GM19468 (cell line): Measurements from ENCODE around the gene SYNGR1.

ENCODE experiments used
- ATAC-seq: cut with Tn5 transposase; IDR thresholded peaks from one replicate; pipeline ENCODE4 v1.9.1; 2021; ENCODE audit warnings: mild to moderate bottlenecking, moderate library complexity, moderate number of reproducible peaks; ENCODE audit not compliant: unreplicated experiment; ENCODE audit errors: extremely low read depth

SYNGR1 gene

DNA sequence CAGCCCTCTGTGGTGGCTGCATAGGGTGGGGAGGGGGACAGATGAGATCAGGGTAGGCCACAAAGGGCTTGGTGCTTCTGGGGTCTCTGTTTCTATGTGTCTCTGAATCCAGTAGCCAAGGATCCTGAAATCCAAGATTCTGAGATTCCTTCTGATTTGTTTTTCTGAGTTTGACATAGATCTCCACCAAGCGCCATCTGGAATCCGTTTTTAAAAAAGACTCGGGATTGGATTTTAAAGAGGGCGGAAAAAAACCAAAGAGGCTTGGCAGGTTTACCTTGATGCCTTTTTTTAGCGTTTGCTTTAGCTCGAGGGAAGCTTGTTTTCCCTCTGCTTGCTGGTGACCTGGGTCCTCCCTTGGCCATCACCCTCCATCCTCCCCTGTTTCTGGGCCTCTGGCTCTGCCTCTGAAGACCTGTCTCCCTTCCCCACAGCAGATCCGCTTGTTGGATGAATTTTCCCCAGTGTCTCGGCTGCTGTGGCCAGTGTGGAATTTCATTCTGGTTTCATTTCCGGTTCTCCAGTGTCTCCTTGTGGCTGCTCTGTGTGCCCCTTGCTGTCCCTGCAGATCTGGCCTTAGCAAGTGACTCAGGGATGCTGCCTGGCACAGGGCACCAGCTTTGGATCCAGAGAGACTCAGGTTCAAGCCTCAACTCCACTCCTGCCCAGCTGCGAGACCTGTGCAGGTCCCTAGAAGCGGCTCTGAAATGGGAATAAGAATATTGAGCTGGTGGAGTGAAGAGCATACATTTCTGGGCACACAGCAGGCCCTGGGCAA lies 15.1 kb downstream of the SYNGR1 start:
- no peak for ATAC-seq

DNA sequence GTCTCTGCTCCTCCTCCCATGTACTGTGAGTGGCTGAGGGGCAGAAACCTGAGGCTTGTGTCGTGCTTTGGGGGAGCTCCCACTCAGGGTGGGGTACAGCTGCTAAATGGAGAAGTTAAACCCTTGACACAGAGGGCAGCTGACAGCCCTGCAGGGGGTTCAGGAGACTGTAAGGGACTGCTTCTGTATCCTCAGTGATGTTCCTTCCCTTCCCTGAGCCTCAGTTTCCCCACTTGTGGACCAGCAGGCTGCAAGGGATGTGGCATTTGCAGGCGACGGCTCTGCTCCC lies 15.6 kb downstream of the SYNGR1 start:
- no peak for ATAC-seq

DNA sequence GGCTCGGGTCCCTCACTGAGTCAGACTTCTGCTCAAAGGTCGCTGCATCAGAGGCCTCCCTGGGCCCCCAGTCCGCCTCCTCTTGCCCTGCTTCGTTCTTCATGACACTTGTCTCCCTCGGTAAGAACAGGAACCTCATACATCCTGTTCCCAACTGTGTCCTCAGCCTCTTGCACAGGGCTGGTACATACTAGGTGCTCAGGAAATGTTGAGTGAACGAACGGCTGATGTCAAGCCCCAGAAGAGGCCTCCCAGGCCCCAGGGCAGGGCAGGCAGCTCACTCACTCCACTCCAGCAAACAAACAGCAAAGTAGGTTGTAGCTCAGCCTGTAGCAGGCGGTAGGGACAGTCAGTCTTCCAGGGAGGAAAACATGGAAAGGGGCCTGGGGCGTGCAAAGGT lies 17.2 kb downstream of the SYNGR1 start:
- ATAC-seq, result no peak

DNA sequence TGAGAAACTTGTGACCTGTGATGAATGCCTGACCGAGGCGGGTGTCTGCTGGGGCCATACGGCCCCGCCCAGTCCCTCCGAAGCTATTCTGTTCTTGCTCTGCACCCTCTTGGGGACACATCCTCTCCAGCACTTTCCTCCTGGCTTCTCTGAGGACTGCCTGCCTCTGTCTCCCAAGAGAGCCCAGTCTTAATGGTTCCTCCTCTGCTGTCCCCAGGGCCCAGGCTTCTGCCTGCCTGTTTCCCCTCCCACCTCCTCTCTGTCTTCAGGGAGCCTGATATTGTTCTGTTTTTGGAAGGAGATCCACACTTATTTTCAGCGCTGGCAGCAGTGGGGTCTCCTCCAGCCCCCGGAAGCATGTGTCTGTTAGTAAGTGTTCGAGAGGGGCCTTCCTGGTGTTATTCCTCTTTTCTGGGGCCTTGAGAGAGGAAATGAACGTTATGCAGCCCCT lies 18.7 kb downstream of the SYNGR1 start:
- no peak for ATAC-seq

DNA sequence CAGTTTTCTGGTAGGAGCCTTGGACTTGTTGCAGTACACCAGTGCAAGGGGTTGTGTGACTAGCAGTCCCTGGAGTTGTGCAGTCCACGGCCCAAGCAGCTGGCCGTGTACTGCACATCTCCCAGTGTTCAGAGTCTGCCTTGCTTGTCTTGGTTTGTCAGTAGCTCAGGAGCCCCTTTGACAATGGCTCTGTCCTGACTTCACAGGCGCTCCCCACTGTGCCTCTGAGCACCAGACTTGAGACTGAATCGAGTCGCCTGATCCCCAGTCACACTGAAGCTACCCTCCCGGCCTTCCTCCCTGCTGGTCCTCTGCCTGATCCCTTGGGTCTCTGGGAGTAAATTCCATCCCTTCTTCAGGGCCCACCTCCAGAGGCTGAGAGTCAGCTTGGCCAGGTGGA lies 19.4 kb downstream of the SYNGR1 start:
- no peak for ATAC-seq

DNA sequence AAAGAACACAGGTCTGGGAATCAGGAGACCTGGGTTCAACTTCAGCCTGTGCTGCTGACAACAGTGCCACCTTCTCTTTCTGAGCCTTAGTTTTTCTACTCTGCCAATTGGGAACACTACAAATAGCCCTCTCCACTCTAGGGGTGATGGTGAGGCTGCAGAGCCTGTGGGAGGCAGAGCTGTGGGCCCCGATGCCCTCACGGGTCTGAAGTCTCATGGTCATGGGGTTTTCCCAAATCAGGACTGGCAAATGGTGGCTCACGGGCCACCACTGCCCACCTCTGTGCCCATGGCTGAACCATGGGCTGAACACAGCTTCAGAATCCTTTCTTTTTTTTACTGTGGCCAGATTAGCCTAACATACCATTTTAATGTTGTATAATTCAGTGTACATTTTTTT lies 19.8 kb downstream of the SYNGR1 start:
- ATAC-seq, result no peak

DNA sequence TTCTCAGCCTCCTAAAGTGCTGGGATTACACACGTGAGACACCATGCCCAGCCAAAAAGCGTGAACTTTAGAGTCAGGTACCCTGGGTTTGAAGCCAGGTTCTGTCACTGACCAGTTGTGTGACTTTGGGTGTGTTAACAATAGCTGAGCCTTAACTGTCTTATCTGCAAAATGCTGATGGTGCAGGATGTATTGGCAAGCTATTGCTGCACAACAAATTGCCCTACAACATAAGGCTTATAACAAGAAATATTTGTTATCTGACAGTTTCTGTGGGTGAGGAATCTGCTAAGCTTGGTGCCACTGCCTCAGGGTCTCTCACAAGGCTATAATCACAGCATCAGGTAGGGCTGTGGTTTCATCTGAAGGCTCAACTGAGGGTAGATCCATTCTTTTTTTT lies 21.9 kb downstream of the SYNGR1 start:
- no peak for ATAC-seq

DNA sequence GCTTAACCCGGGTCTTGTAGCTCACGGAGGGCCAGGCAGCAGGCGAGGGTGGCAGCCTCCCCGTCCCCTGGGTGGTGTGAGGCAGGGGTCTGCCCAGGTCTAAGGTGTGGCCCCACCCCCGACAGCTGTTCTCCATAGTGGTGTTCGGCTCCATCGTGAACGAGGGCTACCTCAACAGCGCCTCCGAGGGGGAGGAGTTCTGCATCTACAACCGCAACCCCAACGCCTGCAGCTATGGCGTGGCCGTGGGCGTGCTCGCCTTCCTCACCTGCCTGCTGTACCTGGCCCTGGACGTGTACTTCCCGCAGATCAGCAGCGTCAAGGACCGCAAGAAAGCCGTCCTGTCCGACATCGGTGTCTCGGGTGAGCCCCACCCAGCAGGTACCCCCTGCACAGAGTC lies 24.4 kb downstream of the SYNGR1 start:
- no peak for ATAC-seq

DNA sequence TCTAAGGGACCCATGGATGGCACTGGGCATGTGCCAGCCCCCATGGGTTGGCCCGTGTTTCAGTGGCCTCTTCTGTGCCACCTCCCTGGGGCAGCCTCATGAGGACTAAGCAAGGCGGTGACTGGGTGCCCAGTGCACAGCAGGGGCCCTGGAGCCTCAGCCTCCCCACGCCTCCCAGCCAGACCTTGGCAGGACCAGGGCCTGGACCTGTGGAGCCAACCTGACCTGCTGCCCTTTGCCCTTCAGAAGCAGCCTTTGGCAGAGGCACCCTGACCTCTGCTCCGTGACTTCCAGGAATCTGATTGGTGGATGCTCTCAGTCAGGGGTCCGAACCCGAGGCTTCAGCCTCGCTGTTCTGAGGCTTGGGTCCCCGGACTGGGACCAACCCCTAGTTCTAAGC lies 25.0 kb downstream of the SYNGR1 start:
- no peak for ATAC-seq

DNA sequence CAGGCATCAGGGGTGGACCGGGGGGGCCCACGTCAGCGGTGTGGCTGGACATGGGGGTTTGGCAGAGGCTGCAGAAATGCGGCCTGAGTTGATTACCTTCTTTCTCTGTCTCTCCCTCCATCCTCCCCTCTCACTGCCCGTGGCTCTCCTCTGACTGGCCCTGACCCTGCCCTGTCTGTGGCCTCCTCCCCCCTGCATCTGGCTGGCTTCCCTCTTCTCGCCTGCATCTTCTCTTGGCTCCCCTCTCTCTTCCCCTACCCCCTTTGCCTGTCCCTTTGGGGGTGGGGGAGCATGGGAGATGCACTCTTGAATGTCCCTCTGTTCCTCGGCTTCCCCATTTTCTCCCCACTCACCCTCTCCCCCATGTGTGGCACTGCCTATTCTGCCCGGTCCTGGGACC lies 25.9 kb downstream of the SYNGR1 start:
- no peak for ATAC-seq

DNA sequence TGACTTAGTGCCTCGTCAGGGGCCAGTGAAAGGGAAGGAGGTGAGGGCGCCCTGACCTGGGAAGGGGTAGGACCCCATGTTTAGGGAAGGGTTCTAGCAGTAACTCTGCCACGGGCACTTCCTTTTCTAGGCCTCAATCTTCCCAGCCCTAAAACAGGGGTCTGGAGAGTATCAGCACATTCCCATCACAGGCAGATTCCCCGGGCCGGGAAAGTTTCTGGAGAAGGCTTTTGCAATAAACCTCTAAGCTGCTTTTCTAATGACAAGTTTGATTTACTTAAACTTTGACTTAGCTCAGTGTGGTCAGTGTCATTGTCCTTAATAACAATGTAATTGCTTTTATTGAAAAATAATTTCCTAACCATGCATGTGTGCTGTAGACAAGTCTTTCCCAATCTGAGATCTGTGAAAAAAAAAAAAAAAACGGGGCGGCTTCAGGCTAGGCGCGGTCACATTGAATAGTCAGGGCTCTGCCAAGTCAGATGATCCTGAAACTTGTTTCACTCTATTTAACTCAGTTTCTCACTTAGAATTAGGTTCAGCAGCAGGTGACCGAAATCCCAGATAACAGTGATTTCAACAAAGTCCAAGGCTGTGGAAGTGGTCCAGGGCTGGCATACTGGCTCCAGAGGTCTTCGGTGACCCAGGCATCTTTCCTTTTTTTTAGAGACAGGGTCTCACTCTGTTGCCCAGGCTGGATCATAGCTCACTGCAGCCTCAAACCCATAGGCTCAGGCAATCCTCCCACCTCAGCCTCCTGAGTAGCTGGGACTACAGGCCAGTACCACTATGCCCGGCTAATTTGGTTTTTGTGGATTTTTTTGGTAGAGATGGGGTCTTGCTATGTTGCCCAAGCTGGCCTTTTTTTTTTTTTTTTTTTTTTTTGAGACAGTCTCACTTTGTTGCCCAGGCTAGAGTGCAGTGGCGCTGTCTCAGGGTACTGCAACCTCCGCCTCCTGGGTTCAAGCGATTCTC lies 30.3 kb downstream of the SYNGR1 start:
- ATAC-seq, result no peak

DNA sequence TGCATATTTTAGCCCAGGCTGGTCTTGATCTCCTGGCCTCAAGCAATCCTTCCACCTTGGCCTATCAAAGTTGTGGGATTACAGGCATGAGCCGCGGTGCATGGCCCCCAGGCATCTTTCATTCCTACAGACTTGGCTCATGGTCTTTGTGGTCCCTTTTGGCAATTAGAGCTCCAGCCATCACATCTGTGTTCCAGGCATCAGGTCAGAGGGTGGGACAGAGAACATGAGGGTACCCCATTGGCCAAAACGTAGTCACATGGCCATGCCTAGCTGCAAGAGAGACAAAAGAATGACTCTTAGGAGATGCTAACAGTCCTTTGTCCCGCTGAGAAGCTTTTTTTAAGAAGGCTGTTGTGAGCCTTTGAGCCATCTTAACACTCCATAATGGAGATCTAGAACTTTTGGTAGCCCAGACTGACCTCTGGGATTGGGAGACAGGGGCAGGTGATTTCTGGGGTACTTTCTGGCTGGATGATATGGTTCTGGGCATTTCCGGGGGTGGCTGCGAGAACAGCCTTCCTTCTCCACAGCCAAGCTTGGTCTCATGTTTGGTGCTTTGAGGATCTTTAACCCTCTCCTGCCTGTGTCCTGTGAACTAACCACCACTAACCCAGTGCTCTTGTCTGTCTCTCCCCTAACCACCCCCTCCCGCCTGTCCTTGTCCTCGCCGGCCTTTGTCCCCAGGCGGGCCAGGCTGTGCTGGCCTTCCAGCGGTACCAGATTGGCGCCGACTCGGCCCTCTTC lies 31.4 kb downstream of the SYNGR1 start:
- no peak for ATAC-seq

DNA sequence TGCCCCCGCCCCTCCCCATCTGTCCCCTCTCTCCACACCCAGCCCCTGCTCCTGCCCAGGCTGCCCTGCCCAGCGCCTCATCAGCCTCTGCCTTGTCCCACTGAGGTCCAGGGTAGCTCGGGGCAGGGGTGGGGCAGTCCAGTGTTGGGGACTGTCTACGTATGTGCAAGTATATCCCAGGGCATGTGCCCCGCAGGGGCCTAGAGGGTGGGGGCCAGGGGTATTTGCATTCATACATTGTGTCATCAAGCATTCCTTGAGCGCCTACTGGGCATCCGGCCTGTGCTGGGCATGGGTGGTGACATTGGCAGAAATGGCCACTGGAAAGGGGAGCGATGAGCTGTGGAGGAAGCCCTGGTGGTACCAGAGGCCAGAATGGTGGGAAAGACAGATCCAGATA lies 32.1 kb downstream of the SYNGR1 start:
- no peak for ATAC-seq

DNA sequence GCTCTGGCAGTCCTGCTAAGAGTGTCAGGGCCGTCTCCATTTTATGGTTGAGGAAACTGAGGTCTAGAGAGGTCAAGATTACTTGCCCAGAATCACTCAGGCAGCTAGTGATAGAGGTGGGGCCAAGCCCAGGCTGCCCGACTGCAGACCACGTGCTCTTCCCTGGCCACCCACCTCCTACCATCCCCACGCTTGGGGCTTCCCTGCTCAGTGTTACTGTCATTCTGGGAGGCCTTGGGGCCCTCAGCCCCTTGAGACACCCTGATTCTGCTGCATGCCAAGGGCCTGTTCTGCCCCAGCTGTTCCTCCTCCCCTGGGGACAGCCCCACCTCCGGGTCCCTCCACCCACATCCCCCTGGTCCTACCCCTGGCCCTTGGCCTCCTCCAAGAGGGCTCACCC lies 32.6 kb downstream of the SYNGR1 start:
- no peak for ATAC-seq

DNA sequence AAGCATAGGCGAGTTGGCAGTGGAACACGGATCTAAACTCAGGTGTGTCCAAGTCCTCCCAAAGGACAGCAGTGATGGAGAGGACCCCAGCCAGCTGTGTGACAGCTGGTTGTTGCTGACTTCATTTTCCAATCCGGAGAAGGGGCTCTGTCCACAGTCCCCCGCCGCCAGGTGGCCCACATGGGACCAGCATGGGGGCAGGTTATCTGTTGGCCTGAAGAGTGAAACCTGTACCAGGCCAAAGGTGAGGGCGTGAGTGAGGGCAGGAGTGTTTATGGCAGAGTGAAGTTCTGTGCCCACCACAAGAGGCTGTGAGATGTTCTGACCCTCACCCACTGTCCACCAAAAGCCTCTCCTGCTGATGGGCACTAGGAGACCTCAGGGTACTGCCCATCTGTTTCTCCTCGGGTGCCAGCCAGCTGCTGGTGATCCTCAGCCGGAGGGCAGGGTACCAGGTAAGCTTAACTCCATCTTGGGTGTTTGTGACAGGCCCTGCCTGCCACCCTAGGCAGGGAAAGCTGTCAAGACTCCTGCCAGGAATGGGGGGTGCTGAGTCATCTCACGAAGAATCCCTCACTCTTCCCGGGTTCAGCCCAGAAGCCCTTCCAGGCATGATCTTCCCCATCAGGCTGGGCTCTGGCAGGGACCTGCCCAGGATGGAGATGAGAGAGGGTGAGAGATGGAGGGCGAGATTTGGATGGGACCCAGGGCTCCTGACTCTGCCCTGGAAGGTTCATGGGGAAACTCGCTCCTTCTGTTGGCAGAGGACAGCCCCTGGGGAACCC lies 34.2 kb downstream of the SYNGR1 start:
- ATAC-seq, result no peak

DNA sequence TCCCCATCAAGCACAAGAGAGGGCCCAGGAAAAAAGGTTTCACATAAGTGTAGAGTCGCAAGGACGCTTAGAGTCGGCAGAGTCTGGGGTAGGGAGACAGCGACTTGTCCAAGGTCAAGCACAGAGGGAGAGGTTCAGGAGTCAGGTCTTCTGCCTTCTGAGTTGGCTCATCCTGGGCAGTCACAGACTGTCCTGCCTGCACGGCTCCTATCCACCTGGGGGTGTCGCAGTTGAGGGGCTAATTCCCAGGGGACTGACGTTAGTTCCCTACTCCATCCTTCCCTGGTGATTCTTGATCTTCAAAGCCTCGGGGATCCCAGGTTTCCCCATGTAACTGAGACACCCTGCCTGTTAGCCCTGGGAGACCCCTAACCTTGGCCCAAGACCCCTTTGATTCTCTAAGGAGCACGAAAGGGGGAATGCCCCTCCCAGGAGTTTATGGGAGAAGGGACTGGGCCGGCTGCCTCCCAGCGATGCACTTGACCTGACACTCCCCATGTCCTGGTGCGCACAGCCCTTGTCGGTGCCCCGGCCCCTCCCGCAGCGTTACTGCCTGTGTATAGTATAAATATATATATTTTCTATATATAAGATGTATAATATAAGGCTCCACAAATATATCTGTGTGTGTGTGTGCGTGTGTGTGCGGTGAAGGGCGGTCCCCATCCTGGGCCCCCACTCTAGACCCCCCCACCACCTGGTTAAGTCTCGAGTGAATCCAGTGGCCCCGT lies 35.1 kb downstream of the SYNGR1 start:
- no peak for ATAC-seq

DNA sequence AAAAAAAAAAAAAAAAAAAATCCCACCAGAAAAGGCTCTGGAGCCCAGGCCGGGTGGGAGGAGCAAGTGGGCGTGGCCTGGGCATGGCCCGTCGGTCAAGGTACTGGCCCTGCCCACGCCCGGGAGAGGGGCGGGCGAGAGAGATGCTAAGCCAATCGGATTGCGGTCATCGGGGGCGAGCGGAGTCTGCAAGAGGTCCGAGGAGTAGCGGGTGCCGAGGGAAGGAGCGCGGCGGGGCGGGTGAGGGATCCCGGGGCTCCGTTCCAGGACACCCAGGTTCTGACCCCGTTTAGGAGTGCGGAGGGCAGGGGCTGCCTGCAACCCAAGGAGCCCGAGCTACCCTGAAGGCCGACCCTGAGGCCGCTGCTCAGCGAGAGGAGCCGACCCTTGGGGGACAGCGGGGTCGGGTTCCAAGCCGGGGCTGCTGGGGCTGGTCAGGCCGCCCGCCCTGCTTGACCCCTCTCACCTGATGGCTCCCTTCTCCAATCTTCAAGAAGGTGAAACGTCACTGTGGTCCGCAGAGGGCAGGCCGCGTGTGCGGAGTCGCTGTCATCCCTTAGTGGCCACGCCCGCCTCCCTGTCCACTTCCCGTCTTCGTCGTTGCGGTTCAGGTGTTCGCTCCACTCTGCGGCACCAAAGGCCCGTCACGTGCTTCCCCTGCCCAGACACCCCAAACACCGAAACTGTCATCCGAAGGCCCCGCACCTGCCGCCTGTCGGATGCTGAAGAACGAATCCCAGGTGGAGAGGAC lies 38.6 kb downstream of the SYNGR1 start:
- no peak for ATAC-seq

DNA sequence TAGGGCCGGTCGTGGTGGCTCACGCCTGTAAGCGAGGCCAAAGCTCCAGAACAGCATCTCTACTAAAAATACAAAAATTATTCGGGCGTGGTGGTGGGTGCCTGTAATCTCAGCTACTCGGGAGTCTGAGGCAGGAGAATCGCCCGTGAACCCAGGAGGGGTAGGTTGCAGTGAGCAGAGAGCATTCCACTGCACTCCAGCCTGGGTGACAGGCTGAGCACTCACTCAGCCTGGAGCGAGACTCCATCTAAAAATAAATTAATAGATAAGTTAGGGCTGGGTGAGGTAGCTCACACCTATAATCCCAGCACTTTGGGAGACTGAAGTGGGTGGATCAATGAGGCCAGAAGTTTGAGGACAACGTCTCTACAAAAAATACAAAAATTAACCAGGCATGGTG lies 39.6 kb downstream of the SYNGR1 start:
- ATAC-seq, result no peak
